Tibial nerve (tissue), 4 donors: Measurements from ENCODE around the gene GPR82. TPM values are rescaled to one million over a fixed set of nuclear protein-coding genes. Genes with fewer than 3 reads are reported as not detected.

Source experiments
- DNase-seq, 2 donors: peaks; one replicate each; pipeline ENCODE4 v3.0.0-alpha.2; 2019; ENCODE audit warnings: low spot score in 2 of 2
- H3K27ac ChIP-seq, 4 donors: fragments of 200-600 bp; sonication (generic) in 3 of 4; one replicate each; pipeline ENCODE4 v1.5.1; 2017 to 2019; ENCODE audit warnings: mild to moderate bottlenecking in 1 of 4
- H3K27me3 ChIP-seq, 2 donors: fragments of 200-600 bp; sonication (generic) in 1 of 2; one replicate each; pipeline versions ENCODE4 v1.5.1 to v1.6.0; 2017 to 2019
- H3K36me3 ChIP-seq, 3 donors: fragments of 200-600 bp; sonication (generic); one replicate each; pipeline ENCODE4 v1.5.1; 2018 to 2019
- H3K4me1 ChIP-seq, 4 donors: fragments of 200-600 bp; sonication (generic) in 3 of 4; one replicate each; pipeline ENCODE4 v1.5.1; 2017 to 2019
- H3K4me3 ChIP-seq, 4 donors: fragments of 200-600 bp; sonication (generic) in 3 of 4; one replicate each; pipeline ENCODE4 v1.5.1; 2017 to 2019; ENCODE audit warnings: mild to moderate bottlenecking in 1 of 4, moderate library complexity in 1 of 4
- H3K9me3 ChIP-seq, 4 donors: fragments of 200-600 bp; sonication (generic) in 3 of 4; one replicate each; pipeline ENCODE4 v1.5.1; 2017 to 2019
- EP300 ChIP-seq, 2 donors: sonication (generic); formaldehyde crosslinking; IDR thresholded peaks; one replicate each; pipeline ENCODE4 v1.6.1; 2017; ENCODE audit warnings: antibody characterized with exemption in 2 of 2, mild to moderate bottlenecking in 1 of 2
- POLR2A ChIP-seq, 2 donors: fragments of 450-650 bp; IDR thresholded peaks; one replicate each; pipeline ENCODE4 v1.6.1; 2017; ENCODE audit warnings: antibody characterized with exemption in 2 of 2, mild to moderate bottlenecking in 2 of 2, moderate library complexity in 2 of 2
- WGBS, 2 donors: methylation state at CpG; one replicate each; pipeline ENCODE4 v1.1.5; 2018; 5-methylcytosine and 5-hydroxymethylcytosine counted together
- total RNA-seq, 4 donors: library from RNA; depleted of rRNA; stranded (reverse); fragments of >200 nt; gene quantifications; one replicate each; pipeline ENCODE4 v1.1.0, GENCODE V29; 2016
- TF ChIP-seq, protein P1 (sequence below), 5 experiments: fragments of 200-600 bp in 3 of 5; fragments of 450-650 bp in 2 of 5; sonication (generic) in 3 of 5; IDR thresholded peaks; one replicate each; pipeline ENCODE4 v1.5.1; 2016 to 2019; ENCODE audit warnings: antibody characterized with exemption in 5 of 5, mild to moderate bottlenecking in 3 of 5, moderate library complexity in 2 of 5

The GPR82 gene
- total RNA-seq, 4 donors from 2014 or later = 0.22 to 0.63 (median 0.44) TPM

DNA sequence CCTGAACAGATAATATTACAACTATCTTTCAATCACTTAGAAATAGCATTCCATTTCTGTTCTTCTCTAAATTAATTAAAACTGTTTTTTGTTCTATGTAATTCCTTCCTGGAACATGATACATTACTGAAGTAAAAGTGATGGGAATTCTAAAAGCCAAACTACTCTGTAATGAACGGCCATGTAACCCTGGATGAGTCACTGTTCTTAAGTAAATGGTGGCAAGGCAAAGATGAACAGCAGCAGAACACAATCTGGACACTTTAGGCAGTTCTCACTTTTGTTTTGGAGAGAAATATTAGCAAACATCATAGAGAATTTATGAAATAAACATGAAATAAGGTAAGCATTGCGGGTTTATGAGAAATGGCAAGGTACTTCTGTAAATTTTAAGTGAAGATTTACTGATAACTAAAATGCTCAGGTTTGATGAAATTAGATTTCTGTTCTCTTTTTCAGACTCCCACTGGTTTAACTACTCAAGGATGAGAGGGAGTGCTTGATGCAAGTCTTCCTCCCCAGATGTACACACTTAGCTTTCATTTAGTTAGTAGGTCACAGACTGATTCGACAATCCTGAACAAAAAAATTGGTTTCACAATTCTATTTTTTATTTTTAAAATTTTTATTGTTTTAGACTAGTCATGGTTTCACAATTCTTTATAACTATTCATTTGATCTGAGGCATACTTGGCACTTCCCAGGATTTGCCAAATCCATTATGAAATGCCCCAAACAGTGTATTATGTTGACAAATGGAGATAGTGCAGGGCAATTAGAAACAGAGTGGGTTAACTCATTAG lies 964 bp upstream of the GPR82 start:
- 58 to 65% methylated on average over 3 of the region's 3 CpGs for WGBS, 2 donors
- DNase-seq = no peak
- TF ChIP-seq, protein P1, sequence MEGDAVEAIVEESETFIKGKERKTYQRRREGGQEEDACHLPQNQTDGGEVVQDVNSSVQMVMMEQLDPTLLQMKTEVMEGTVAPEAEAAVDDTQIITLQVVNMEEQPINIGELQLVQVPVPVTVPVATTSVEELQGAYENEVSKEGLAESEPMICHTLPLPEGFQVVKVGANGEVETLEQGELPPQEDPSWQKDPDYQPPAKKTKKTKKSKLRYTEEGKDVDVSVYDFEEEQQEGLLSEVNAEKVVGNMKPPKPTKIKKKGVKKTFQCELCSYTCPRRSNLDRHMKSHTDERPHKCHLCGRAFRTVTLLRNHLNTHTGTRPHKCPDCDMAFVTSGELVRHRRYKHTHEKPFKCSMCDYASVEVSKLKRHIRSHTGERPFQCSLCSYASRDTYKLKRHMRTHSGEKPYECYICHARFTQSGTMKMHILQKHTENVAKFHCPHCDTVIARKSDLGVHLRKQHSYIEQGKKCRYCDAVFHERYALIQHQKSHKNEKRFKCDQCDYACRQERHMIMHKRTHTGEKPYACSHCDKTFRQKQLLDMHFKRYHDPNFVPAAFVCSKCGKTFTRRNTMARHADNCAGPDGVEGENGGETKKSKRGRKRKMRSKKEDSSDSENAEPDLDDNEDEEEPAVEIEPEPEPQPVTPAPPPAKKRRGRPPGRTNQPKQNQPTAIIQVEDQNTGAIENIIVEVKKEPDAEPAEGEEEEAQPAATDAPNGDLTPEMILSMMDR (IDR thresholded peaks at IDR 0.05) = no peak
- no peak for TF ChIP-seq POLR2A (IDR thresholded peaks at IDR 0.05)
- no peak for TF ChIP-seq EP300 (IDR thresholded peaks at IDR 0.05)
- Histone ChIP-seq H3K4me3 (no peak overlapping the region), H3K27ac (peak overlapping the region in 1 of 4 donors; percentile 7), H3K27me3 (peaks cover 0 to 3% of the 10 kb centered on the region in 2 donors), H3K9me3 (no peaks in the 10 kb centered on the region), H3K4me1 (no peaks in the 10 kb centered on the region), H3K36me3 (no peaks in the 10 kb centered on the region)

DNA sequence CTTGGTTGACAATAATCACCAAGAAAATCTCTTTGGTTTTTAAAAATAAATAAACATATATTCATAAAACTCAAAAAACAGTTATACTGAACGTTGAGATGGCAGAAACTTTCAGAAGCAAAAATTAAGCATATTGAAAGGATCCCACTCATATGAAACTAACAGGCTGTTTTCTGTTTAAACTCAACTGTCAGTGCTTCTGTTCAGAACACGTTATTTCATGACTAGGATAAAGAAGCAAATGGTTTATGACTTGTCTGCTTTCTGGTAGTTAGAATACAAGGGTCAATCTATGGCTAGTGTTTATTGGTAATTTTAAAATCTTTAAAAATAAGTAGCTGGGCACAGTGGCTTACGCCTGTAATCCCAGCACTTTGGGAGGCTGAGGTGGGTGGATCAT lies 4.1 kb downstream of the GPR82 start:
- no peak overlapping the region for H3K4me3 ChIP-seq
- no peaks in the 10 kb centered on the region for H3K9me3 ChIP-seq
- TF ChIP-seq EP300 (IDR thresholded peaks at IDR 0.05) (no peak), POLR2A (IDR thresholded peaks at IDR 0.05) (no peak)
- TF ChIP-seq, protein P1 (IDR thresholded peaks at IDR 0.05) = no peak
- peaks cover 0 to 2% of the 10 kb centered on the region in 2 donors for H3K27me3 ChIP-seq
- 63 to 69% methylated on average over 3 of the region's 3 CpGs for WGBS, 2 donors
- H3K36me3 ChIP-seq = no peaks in the 10 kb centered on the region
- H3K4me1 ChIP-seq = no peaks in the 10 kb centered on the region
- H3K27ac ChIP-seq = no peak overlapping the region
- DNase-seq = no peak

DNA sequence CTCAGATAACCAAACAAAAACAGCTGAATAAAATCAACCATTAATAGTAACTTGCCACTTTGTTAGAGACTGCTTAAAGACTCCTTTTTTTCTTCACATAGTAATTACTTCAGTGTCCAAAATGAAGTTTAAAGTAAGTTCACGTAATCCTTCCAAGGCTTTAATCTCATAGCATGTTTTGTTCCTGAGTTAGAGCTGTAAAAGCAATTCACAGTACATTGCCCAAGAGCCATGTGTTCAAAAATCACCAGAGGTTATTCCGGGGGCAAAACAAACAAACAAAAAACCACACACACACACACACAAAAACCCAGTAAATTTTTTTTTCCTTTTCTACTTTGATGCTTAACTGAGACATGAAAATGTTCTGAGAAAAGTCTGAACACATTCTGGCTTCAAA lies 6.1 kb downstream of the GPR82 start:
- WGBS, 2 donors = 21 to 50% methylated on average over 2 of the region's 2 CpGs

GRCh38 chrX:41732260-41732659 lies 8.3 kb downstream of the GPR82 start:
- WGBS, 2 donors = 75 to 100% methylated on average over 2 of the region's 2 CpGs
- H3K4me3 ChIP-seq = no peak overlapping the region
- peaks cover 0 to 2% of the 10 kb centered on the region in 2 donors for H3K27me3 ChIP-seq
- no peak for TF ChIP-seq EP300 (IDR thresholded peaks at IDR 0.05)
- TF ChIP-seq POLR2A (IDR thresholded peaks at IDR 0.05) = no peak
- TF ChIP-seq, protein P1 (IDR thresholded peaks at IDR 0.05) = no peak
- DNase-seq = no peak
- H3K4me1 ChIP-seq = peaks cover 0 to 9% (median 0%) of the 10 kb centered on the region in 4 donors
- no peaks in the 10 kb centered on the region for H3K36me3 ChIP-seq
- no peak overlapping the region for H3K27ac ChIP-seq
- H3K9me3 ChIP-seq = no peaks in the 10 kb centered on the region

More for the DNA sequence above, 6.1 kb downstream of the GPR82 start:
- no peaks in the 10 kb centered on the region for H3K36me3 ChIP-seq
- H3K9me3 ChIP-seq = no peaks in the 10 kb centered on the region
- H3K4me3 ChIP-seq = no peak overlapping the region
- TF ChIP-seq, protein P1 (IDR thresholded peaks at IDR 0.05) = no peak
- TF ChIP-seq EP300 (IDR thresholded peaks at IDR 0.05) = no peak
- no peak for TF ChIP-seq POLR2A (IDR thresholded peaks at IDR 0.05)
- no peak for DNase-seq
- peaks cover 0 to 2% of the 10 kb centered on the region in 2 donors for H3K27me3 ChIP-seq
- H3K4me1 ChIP-seq = peaks cover 0 to 9% (median 0%) of the 10 kb centered on the region in 4 donors
- H3K27ac ChIP-seq = no peak overlapping the region

GRCh38 chrX:41733939-41734338 lies 10.0 kb downstream of the GPR82 start:
- Histone ChIP-seq H3K4me1 (peaks cover 0 to 9% (median 0%) of the 10 kb centered on the region in 4 donors), H3K9me3 (no peaks in the 10 kb centered on the region), H3K27me3 (peaks cover 0 to 2% of the 10 kb centered on the region in 2 donors), H3K27ac (no peak overlapping the region), H3K36me3 (no peaks in the 10 kb centered on the region), H3K4me3 (no peak overlapping the region)
- 78 to 91% methylated on average over 1 of the region's 1 CpG for WGBS, 2 donors
- no peak for TF ChIP-seq EP300 (IDR thresholded peaks at IDR 0.05)
- no peak for TF ChIP-seq POLR2A (IDR thresholded peaks at IDR 0.05)
- TF ChIP-seq, protein P1 (IDR thresholded peaks at IDR 0.05) = no peak
- DNase-seq = no peak
